GM18511 (cell line): Measurements from ENCODE around the gene TM7SF3.
"Not testable (repeated sequence)": the region's sequence is repeated elsewhere in the genome, so short reads cannot be mapped to it uniquely, and the experiment has no call there.

ENCODE experiments used
- ATAC-seq: cut with Tn5 transposase; IDR thresholded peaks from one replicate; pipeline ENCODE4 v1.9.1; 2021; ENCODE audit warnings: mild to moderate bottlenecking, moderate library complexity; ENCODE audit not compliant: unreplicated experiment

Gene TM7SF3

DNA sequence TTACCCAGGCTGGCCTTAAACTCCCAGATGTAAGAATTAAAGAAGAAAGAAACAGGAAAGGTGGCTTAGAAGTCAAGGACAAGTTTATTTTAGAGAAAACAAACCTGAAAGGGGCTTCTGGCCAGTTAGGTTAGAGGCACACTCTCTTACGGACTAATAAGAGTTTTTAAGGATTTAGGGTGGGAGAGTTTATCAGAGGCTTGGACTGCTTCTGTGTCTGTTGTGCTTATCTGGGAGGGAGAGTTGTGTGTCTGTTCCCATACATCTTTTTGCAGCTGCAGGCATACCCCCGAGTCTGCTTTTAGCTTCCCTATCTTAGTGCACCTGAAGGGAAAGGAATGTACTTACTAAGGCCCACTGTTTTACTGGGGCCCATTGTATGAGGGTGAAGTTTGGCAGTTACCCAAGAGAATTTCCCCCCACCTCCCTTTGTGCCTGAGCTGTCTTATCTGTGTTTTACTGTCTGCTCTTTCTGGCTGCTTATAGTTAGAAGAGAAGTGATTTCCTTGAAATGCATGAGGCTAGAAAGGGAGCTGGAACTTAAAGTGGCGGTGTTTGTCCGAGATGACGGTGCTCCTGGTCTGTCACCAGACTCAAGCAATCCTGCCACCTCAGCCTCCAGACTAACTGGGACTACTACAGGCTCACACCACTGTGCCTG, 3.1 kb upstream of the TM7SF3 start:
- not testable (repeated sequence) for ATAC-seq

DNA sequence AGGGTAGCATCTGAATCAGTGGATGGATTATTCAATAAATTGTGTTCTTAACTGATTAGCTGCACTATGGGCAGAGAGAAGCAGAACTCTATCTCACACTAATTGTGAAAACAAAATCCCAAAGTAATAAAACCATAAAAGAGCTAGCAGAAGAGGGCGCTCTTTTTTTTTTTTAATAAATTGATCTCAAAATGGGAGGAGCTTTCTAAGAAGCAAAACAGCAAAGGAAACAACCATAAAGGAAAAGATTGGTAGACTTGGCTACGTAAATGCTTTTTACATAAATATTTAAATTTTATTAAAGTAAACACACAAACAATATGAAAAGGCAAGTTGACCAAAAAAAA, 1.5 kb upstream of the TM7SF3 start:
- no peak for ATAC-seq

DNA sequence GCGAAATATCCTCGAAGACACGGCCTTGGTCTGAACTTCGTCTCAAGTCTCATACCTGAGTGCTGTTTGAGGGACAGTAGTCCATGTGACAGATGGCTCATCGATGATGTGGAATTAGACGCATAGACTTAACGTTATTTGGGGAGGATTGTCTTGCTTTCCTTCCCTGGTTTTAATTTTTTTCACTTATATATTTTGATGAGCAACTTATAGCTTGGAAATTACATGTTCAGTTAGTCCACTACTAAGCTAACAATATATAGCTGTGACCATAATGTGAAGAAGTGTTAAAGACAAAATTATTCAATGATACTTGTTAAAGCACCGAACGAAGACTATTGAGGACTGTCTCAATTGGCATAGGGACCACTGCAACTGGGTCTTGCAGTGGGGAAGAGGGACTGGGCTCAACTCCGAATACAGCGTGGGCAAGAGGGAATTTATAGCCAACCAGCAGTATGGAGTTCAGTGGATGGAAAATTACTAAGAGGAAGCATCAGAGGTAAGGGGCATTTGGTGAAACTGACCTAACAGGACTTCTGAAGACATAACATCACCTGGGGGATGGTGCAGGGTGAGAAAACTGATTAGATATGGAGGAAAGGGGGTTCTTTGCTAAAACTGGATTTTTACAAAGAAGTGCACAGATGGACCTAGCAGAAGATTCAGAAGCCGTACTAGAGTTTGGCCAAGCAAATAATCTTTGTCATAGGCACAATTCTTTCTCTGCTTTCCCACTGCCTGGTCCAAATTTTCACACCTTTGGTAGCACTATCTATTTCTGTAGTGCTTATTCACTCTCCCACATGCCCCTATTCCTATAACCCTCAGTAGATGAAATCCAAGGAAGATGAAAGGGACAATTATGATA, 910 bp upstream of the TM7SF3 start:
- ATAC-seq: no peak

DNA sequence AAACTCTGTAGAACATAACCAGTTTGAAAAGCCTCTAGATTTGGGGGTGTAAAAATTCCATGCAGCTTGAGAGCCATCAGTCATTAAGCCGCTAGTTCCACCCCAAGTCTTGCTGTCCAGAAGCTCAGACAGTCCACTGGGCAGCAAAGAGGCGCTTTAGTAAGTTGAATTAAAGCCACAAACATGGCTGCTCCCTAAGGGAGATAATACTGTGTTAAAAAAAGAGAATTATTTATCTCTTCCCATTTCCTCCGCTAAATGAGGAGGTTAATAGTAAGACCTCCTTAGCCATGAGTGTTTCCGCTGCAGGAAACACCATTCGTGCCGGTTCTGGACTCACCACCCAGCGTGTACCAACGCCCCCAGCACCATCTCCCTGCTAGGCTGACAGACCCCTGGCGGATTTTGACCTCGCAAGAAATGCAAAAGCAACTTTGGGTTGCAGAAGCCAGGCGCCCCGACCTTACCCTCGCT, 536 bp downstream of the TM7SF3 start:
- peak; percentile 26 for ATAC-seq

DNA sequence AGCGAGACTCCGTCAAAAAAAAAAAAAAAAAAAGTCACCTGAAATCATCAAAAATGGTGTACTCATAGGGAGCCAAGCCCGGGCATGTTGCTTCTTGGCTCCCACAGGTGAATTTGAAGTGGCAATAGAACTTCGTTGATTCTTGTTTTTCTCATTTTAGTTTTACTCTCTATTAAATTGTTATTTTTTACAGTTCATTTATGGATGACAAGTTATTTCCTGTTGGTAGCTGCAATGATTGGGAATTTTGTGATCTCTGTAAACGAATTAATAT, 1.3 kb downstream of the TM7SF3 start:
- no peak for ATAC-seq

DNA sequence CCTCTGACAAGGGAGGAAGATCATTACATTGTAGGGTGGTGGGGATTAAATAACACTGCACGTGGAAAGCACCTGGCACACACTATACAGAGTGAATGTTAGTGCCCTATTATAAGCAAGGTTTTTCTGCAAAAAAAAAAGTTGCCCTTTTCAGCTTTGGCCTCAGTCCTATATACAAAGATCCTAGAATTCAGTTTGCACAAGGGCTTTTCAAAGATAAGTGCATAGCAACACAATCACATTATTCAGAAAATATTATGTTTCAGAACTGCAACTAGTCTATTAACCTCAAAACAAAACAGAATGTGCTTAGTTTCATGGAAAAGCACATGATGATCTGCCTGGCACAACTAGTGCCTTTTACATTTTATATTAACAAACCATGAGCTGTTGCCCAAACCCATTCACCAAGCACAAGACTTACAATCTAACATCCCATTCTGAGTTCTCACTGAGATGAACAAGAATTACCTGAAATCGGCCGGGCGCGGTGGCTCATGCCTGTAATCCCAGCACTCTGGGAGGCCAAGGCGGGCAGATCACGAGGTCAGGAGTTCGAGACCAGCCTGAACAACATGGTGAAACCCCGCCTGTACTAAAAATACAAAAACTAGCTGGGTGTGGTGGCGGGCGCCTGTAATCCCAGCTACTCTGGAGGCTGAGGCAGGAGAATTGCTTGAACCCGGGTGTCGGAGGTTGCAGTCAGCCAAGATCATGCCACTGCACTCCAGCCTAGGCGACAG, 1.8 kb downstream of the TM7SF3 start:
- ATAC-seq: no peak

DNA sequence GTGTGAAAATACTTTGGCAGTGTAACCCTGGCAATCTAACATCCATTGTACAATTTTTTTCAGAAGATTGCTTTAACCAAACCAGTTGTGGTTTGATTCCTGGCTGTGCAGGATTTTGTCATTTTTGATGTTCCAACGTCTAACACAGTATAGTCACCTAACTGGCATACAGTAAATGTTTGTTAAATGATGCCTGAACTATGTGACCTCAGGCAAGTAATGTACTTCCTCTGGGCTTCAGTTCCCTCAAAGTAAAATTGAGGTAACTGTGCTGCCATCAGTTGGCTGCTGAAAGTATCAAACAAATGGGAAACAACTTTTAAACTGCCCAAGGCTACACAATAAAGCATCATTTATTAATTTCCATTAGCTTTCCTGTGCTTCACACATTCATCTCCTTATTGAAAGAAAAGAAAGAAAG, 4.3 kb downstream of the TM7SF3 start:
- ATAC-seq: no peak

DNA sequence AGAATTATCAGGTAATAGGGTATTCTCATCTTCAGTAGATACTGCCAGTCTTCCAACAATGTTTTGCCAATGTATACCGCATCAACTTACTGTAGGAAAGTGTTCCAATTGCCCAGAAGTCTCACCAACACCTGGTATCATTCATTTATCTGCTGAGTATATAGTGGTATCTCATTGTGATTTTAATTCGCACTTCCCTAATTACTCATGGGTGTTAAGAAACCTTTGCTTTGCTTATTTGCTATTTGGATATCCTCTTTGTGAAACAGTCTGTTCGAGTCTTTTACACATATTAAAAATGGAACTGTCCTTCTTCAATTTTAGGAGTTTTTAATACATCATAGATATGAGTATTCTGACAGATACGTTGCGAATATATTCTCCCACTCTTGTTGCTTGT, 6.1 kb downstream of the TM7SF3 start:
- no peak for ATAC-seq

DNA sequence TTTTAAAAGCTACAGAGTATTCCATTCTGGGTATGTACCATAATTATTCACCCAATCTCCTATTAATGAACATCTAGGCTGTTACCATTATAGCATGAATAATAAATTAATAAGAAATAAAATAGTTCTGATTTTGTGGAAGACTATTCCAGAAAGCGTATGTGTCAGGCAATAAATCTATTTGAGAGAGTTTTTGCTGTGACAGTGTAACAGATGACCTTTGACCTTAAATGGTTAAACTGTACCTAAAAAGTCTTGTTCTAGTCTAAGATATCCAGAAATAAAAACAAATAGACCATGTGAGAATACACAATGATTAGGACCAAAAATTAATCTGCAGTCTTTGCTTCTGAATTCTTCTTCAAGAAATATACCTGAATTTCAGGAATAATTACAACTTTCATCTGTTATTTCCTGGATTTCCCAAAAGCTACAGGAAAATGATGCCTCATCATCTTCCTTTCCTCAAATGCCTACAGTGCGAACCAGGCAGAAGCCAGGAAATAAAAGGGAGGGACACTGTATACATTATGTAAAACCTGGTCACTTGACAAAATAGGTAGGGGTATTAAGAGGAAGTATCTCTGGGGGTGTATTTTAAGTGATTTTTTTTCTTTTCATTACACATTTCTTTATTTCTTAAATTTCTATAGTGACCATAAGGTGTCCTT, 7.3 kb downstream of the TM7SF3 start:
- no peak for ATAC-seq

DNA sequence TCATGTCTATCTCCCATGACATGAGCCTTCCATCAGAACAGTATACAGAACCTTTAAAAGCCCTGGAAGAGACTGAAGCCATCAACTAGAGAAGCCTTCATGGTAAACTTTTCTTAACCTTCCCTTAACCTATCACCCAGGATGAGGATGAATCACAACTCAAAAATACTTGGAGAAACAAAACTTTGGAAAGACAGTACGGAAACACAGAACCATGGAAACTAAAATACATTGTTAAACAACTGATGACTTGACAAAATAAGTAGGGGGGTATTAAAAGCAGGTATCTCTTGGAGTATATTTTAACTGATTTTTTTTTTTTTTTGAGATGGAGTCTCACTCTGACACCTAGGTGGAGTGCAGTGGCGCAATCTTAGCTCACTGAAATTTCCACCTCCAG, 8.7 kb downstream of the TM7SF3 start:
- no peak for ATAC-seq

DNA sequence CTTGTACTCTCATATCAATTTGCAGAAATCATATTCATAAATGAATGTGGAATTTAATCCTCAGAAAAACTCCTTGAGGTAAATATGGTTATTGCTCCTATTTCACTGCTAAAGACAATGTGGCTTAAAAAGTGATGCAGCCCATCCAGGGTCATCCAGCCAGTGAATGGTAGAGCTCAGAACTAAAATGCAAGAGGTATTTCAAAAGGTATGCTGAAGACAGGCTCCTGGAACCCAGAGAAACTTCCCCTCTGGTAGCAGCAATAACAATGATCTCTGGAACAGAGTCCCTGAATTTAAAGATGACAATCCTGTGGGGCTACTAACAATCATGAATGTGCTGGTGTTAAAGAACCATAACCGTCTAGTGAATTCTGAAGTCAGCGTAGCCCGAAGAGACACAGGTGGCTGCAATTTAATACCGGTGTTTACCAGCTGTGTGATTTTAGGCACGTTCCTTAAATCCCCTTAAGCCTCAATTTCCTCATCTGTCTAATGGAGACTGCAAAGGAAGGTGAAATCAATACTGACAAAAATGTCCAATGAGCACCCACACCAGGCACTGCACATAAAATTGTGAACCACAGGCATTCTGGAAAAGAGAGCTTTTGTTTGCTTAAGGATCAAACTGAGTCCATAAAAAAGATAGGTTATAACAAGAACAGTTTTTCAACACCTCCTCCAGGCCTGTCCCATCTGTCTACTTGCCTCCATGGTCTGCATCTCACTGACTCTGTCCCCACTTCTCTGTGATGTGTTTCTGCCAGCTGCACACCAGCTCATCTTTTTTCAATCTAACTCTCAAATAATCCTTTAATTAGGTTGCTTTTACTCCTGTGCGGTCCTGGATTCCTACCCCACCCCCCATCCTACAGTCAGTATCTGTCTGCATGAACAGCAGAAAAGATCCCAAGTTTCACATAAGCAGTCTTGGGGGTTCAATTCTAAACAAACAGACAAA, 10.5 kb downstream of the TM7SF3 start:
- ATAC-seq: no peak

DNA sequence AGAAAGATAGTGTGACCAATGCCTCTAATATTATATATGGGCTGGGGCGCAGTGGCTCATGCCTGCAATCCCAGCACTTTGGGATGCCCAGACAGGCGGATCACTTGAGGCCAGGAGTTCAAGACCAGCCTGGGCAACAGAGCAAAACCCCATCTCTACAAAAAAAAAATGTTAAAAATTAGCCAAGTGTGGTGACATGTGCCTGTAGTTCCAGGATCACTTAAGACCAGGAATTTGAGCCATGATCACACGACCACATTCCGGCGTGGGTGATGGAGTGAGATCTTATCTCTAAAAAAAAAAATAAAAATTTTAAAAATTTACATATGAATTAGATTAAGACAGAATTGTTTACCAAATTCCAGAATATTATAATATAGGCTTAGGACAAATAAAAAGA, 12.0 kb downstream of the TM7SF3 start:
- ATAC-seq: no peak

DNA sequence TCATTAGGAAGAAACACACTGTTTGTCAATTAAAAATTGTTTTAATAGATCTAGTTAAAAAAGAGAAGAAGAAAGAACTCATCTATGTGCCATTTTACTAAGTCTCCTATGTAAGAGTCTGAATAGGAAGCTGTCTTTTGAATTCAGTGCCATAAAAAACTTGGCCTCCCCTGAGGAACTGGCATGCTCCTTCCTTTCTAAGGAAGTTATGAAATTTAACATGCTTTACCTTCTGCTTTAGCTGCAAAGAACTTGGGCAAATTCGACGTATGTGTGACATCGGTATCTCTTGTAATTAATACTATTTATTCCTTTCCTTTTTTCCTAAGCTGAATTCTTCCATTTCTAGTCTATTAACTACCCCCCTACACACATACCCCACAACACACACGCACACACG, 12.5 kb downstream of the TM7SF3 start:
- no peak for ATAC-seq

DNA sequence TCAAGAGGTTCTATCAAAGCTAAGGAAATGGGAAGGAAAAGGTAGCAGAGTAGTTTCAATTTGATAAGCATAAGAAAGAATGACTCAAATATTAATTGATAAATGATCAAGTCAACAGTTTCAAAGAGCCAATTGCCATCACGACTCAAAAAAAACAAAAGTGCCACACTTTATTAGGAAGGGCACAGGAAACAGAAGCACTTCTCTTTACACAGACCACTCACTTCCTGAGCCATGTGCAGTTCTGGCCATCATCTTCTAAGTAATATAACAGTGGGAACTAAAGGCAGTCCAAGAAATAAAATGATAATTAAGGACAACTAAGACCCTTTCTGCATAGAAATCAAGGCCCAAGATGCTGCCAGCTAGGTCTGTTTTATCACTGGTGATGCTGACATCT, 13.2 kb downstream of the TM7SF3 start:
- no peak for ATAC-seq

DNA sequence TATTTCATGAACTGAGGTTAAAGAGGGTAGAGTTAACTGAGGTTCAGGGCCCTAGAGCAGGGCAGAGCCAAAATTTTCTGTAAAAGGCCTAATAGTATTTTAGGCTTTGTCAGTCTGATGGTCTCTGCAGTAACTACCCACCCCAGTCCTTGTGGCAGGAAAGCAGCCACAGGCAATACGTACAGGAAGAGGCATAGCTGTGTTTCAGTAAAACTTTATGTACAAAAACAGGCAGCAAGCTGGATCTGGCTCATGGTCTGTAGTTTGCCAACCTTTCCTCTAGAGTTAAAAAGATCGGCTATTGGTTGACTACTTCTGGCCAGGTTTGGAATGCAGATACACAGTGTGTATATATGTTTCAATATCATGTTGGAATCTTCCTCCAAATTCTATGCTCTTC, 17.2 kb downstream of the TM7SF3 start:
- ATAC-seq: no peak

DNA sequence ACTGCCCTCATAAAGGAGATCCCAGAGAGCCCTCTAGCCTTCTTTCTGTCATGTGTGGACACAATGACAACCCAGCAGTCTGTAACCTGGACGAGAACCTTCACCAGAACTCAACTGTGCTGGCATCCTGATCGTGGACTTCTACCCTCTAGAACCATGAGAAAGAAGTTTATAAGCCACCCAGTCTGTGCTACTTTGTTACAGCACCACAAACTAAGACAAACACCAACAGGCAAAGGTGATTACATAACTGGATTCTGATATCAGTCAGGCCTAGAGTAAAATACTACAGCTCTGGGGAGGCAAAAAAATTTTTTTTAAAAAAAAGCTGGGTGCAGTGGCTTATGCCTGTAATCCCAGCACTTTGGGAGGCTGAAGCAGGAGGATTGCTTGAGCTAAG, 18.5 kb downstream of the TM7SF3 start:
- no peak for ATAC-seq

DNA sequence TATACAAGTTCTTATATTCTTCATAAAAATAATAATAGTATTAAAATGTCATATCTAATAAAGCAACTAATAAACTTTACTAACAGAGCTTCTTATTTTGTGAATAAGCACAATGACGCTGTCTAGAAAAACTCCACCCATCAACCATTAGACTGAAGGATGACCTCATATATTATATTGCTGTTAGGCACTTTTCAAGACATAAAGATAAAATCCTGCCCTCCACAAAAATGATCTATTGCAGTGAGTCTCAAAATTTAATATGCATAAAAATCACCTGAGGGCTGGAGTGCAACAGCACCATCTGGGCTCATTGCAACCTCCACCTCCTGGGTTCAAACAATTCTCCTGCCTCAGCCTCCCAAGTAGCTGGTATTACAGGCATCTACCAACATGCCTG, 20.1 kb downstream of the TM7SF3 start:
- no peak for ATAC-seq

DNA sequence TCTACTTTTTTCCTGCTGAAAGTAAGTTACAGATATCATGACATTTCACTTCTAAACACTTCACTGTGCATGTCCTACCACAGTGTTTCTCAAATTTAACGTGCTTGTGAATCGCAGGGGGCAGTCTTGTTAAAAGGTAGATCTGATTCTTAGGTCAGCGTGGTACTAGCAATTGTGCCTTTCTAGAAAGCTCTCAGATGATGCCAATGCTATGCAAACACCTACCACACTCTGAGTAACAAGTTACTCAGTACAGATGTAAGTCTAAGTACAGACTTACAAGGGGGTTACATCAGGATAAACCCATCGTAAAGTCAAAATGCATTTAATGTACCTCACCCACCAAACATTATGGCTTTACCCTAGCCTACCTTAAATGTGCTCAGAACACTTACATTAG, 22.4 kb downstream of the TM7SF3 start:
- no peak for ATAC-seq

DNA sequence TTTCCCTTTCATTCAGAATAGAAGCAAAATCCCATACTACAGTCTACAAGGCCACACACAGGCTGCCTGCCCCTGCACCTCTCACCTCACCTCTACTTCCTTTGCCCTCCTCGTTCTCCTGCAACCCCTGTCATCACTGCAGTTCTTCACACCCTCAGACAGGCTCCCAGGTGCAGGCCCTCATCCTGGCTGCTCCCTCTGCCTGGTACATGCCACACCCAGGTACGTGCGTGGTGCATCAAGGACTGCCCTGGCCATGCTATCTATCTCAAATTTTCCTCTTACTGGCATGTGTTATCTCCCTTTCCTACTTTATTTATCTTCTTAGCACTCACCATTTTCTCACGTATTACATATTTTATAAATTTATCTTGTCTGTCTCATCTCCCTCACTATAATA, 24.3 kb downstream of the TM7SF3 start:
- no peak for ATAC-seq

DNA sequence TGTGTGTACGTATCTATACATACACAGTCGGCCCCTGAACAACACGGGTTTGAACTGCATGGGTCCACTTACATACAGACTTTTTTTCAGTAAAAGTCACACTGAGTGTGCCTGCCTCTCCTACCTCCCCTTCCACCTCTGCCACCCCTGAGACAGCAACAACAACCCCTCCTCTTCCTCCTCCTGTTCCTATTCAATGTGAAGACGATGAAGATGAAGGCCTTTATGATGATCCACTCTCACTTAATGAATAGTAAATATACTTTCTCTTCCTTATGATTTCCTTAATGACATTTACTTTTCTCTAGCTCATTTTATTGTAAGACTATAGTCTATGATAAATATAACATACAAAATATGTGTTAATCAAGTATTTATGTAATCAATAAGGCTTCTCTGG, 25.5 kb downstream of the TM7SF3 start:
- no peak for ATAC-seq
